CD14-positive monocyte (primary cell): ENCODE results near the gene TSPAN11. TPM values are rescaled to one million over a fixed set of nuclear protein-coding genes. Genes with fewer than 3 reads are reported as not detected.

ENCODE experiments used
- DNase-seq, 3 donors: peaks; one replicate each; pipeline ENCODE4 v3.0.0-alpha.2; 2011 to 2022
- H2AFZ ChIP-seq: 2 replicates; pipeline ENCODE4 v1.6.0; 2012; ENCODE audit warnings: mild to moderate bottlenecking, low read depth, low read length, inconsistent platforms; ENCODE audit not compliant: insufficient read depth, poor library complexity, severe bottlenecking
- H3K27ac ChIP-seq, 2 donors: 1 replicate in 1 of 2; 2 replicates in 1 of 2; pipeline ENCODE4 v1.5.1; 2012 to 2013; ENCODE audit warnings: low read length in 2 of 2, control low read depth in 1 of 2, inconsistent platforms in 1 of 2, low read depth in 1 of 2, mild to moderate bottlenecking in 1 of 2
- H3K27me3 ChIP-seq, 2 donors: one replicate each; pipeline versions ENCODE4 v1.6.0 to v1.6.1; 2011 to 2013; ENCODE audit warnings: low read length in 2 of 2; ENCODE audit not compliant: control insufficient read depth in 2 of 2, insufficient read depth in 2 of 2
- H3K36me3 ChIP-seq, 2 donors: replicated peaks in 1 of 2; 1 replicate in 1 of 2; 2 replicates in 1 of 2; pipeline versions ENCODE4 v1.5.1 to v1.6.1; 2012 to 2013; ENCODE audit warnings: low read length in 2 of 2, control low read depth in 1 of 2, inconsistent platforms in 1 of 2, mild to moderate bottlenecking in 1 of 2; ENCODE audit not compliant: insufficient read depth in 2 of 2, control insufficient read depth in 1 of 2
- H3K4me1 ChIP-seq, 2 donors: 1 replicate in 1 of 2; 2 replicates in 1 of 2; pipeline versions ENCODE4 v1.5.1 to v1.6.1; 2012 to 2013; ENCODE audit warnings: low read length in 2 of 2, control low read depth in 1 of 2, inconsistent platforms in 1 of 2, mild to moderate bottlenecking in 1 of 2, moderate library complexity in 1 of 2; ENCODE audit not compliant: insufficient read depth in 2 of 2, control insufficient read depth in 1 of 2
- H3K4me2 ChIP-seq: replicated peaks from 2 replicates; pipeline ENCODE3; 2012; ENCODE audit warnings: low read length, moderate library complexity, mild to moderate bottlenecking; ENCODE audit not compliant: poor library complexity, severe bottlenecking; ENCODE audit errors: extremely low read depth
- H3K4me3 ChIP-seq, 3 experiments: fragments of 200-600 bp in 1 of 3; sonication (generic) in 1 of 3; replicated peaks in 1 of 3; 1 replicate in 2 of 3; 2 replicates in 1 of 3; pipeline ENCODE4 v1.5.1; 2011 to 2013; ENCODE audit warnings: low read length in 3 of 3, mild to moderate bottlenecking in 3 of 3, control low read depth in 2 of 3, low read depth in 2 of 3, inconsistent platforms in 1 of 3, moderate library complexity in 1 of 3
- H3K79me2 ChIP-seq: 2 replicates; pipeline ENCODE4 v1.6.0; 2012; ENCODE audit warnings: mild to moderate bottlenecking, control low read depth, inconsistent platforms, low read length, moderate library complexity; ENCODE audit not compliant: insufficient read depth
- H3K9ac ChIP-seq: 2 replicates; pipeline ENCODE4 v1.6.0; 2017; ENCODE audit warnings: low read length, mild to moderate bottlenecking; ENCODE audit not compliant: insufficient read depth, poor library complexity, severe bottlenecking
- H3K9me3 ChIP-seq, 2 donors: replicated peaks in 1 of 2; 1 replicate in 1 of 2; 2 replicates in 1 of 2; pipeline versions ENCODE4 v1.5.1 to v1.6.1; 2012 to 2013; ENCODE audit warnings: low read length in 2 of 2, control low read depth in 1 of 2; ENCODE audit not compliant: control insufficient read depth in 1 of 2, insufficient read depth in 1 of 2
- H4K20me1 ChIP-seq: 2 replicates; pipeline ENCODE4 v1.6.0; 2012; ENCODE audit warnings: mild to moderate bottlenecking, low read length, control low read depth, moderate library complexity; ENCODE audit not compliant: insufficient read depth
- H3K27ac Mint-ChIP-seq, 7 donors: one replicate each; pipeline ENCODE4 v1.8.0; 2020; ENCODE audit warnings: mild to moderate bottlenecking in 7 of 7, mixed read lengths in 7 of 7, moderate library complexity in 6 of 7, inconsistent platforms in 2 of 7
- H3K27me3 Mint-ChIP-seq, 3 donors: one replicate each; pipeline ENCODE4 v1.8.0; 2021 to 2022; ENCODE audit warnings: low read depth in 3 of 3, mild to moderate bottlenecking in 3 of 3, mixed read lengths in 3 of 3, moderate library complexity in 3 of 3, inconsistent platforms in 1 of 3
- H3K36me3 Mint-ChIP-seq, 2 donors: one replicate each; pipeline ENCODE4 v1.8.0; 2020; ENCODE audit warnings: mixed read lengths in 2 of 2, inconsistent platforms in 1 of 2, mild to moderate bottlenecking in 1 of 2
- H3K4me1 Mint-ChIP-seq: one replicate; pipeline ENCODE4 v1.8.0; 2020; ENCODE audit warnings: mild to moderate bottlenecking, mixed read lengths
- H3K4me3 Mint-ChIP-seq, 2 donors: one replicate each; pipeline ENCODE4 v1.8.0; 2020; ENCODE audit warnings: mild to moderate bottlenecking in 2 of 2, mixed read lengths in 2 of 2, moderate library complexity in 1 of 2
- H3K9me3 Mint-ChIP-seq, 7 donors: one replicate each; pipeline ENCODE4 v1.8.0; 2020 to 2022; ENCODE audit warnings: mixed read lengths in 7 of 7, mild to moderate bottlenecking in 6 of 7, moderate library complexity in 6 of 7, inconsistent platforms in 2 of 7
- WGBS: methylation state at CpG from one replicate; pipeline ENCODE4 v1.1.5; 2013; ENCODE audit warnings: missing lambda C conversion rate; ENCODE audit not compliant: insufficient coverage; 5-methylcytosine and 5-hydroxymethylcytosine counted together
- intact Hi-C, 2 donors: fragments of 100-400 bp; cut with micrococcal nuclease; formaldehyde crosslinking; loops; one replicate each; pipeline versions ENCODE4 v1.15.0 to v1.15.1; 2023
- polyA plus RNA-seq, 3 donors: library from polyadenylated mRNA; depleted of rRNA in 1 of 3; unstranded in 2 of 3; stranded (reverse) in 1 of 3; fragments of 300-500 nt in 2 of 3; fragments of >200 nt in 1 of 3; fragmentation: Illumina TruSeq in 2 of 3; gene quantifications; 1 replicate in 2 of 3; 2 replicates in 1 of 3; pipeline ENCODE4 v1.2.3, GENCODE V29; 2012 to 2021
- TF ChIP-seq, protein P1 (sequence below): fragments of 200-600 bp; IDR thresholded peaks from one replicate; pipeline ENCODE4 v1.8.0; 2022; ENCODE audit warnings: antibody characterized with exemption, mild to moderate bottlenecking

Gene TSPAN11
- polyA plus RNA-seq, 3 donors = not detected

DNA sequence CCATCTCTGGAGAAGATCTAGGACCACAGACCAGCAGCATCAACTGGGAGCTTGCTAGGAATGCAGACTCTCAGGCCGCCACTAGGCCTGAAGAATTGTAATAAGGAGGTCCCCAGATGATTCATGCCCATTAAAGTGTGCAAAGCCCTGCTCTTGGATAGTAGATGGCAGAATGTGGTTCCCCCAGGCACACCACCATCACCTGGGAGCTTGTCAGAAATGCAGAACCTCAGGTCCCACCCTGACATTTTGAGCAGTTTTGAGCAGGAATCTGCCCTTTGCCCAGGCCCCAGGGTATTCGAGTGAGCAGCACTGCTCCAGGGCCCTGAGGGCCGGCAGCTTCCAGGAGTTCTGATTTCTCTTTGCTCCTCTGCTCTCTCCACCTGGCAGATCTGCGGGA is 64.9 kb downstream of the TSPAN11 start:
- Histone ChIP-seq H3K27me3 (no peaks in the 10 kb centered on the region), H4K20me1 (no peaks in the 10 kb centered on the region), H3K9me3 (no peaks in the 10 kb centered on the region), H3K4me2 (no peak overlapping the region), H3K9ac (no peak overlapping the region), H3K4me3 (no peak overlapping the region), H3K4me1 (no peaks in the 10 kb centered on the region), H3K27ac (no peak overlapping the region), H3K36me3 (no peaks in the 10 kb centered on the region), H2AFZ (no peak overlapping the region), H3K79me2 (no peaks in the 10 kb centered on the region)
- Mint-ChIP-seq H3K4me1 (no peaks in the 10 kb centered on the region), H3K9me3 (no peaks in the 10 kb centered on the region), H3K4me3 (no peak overlapping the region), H3K36me3 (no peaks in the 10 kb centered on the region), H3K27ac (no peak overlapping the region), H3K27me3 (peaks cover 0 to 1% (median 0%) of the 10 kb centered on the region in 3 donors)
- TF ChIP-seq, protein P1, sequence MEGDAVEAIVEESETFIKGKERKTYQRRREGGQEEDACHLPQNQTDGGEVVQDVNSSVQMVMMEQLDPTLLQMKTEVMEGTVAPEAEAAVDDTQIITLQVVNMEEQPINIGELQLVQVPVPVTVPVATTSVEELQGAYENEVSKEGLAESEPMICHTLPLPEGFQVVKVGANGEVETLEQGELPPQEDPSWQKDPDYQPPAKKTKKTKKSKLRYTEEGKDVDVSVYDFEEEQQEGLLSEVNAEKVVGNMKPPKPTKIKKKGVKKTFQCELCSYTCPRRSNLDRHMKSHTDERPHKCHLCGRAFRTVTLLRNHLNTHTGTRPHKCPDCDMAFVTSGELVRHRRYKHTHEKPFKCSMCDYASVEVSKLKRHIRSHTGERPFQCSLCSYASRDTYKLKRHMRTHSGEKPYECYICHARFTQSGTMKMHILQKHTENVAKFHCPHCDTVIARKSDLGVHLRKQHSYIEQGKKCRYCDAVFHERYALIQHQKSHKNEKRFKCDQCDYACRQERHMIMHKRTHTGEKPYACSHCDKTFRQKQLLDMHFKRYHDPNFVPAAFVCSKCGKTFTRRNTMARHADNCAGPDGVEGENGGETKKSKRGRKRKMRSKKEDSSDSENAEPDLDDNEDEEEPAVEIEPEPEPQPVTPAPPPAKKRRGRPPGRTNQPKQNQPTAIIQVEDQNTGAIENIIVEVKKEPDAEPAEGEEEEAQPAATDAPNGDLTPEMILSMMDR = no peak
- no peak for DNase-seq
- WGBS = 84% methylated on average over 4 of the region's 4 CpGs
- intact Hi-C loops = no loop called here

DNA sequence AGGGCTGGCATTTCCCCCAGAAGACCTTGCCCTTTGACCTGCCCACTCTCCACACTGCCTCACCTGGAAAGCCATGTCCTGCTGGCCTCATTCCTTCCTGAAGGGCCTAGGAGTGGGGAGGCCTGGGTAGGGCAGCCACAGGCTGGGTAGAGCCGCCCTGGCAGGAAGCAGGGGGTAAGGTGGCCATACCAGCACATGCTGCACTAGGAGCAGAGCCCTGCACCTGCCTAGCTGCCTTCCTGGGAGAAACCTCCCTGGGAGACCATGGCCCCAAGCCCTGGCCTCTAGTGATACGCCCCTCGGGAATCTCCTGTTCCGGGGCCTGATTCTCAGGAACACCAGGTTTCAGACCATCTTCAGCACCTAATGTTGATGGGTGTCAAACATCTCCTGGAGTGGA is 65.8 kb downstream of the TSPAN11 start:
- no peak for DNase-seq
- no peak overlapping the region for H3K27ac Mint-ChIP-seq

More for the DNA sequence above, 65.8 kb downstream of the TSPAN11 start:
- intact Hi-C loops = no loop called here
- Mint-ChIP-seq H3K9me3 (peaks cover 0 to 3% (median 0%) of the 10 kb centered on the region in 7 donors), H3K4me1 (no peaks in the 10 kb centered on the region), H3K27me3 (peaks cover 0 to 1% (median 0%) of the 10 kb centered on the region in 3 donors), H3K36me3 (no peaks in the 10 kb centered on the region), H3K4me3 (no peak overlapping the region)
- H2AFZ ChIP-seq = no peak overlapping the region
- H3K27ac ChIP-seq = no peak overlapping the region
- no peaks in the 10 kb centered on the region for H3K27me3 ChIP-seq
- no peaks in the 10 kb centered on the region for H3K9me3 ChIP-seq
- 89% methylated on average over 4 of the region's 4 CpGs for WGBS
- TF ChIP-seq, protein P1 = no peak
- no peaks in the 10 kb centered on the region for H3K4me1 ChIP-seq
- H3K9ac ChIP-seq = no peak overlapping the region
- no peaks in the 10 kb centered on the region for H3K79me2 ChIP-seq
- no peak overlapping the region for H3K4me2 ChIP-seq
- H3K4me3 ChIP-seq = no peak overlapping the region
- H4K20me1 ChIP-seq = no peaks in the 10 kb centered on the region
- H3K36me3 ChIP-seq = no peaks in the 10 kb centered on the region
